Islet precursor cell (in vitro differentiated cells): Measurements from ENCODE around the gene TBRG4.
"Not testable (repeated sequence)": the region's sequence is repeated elsewhere in the genome, so short reads cannot be mapped to it uniquely, and the experiment has no call there.

Experiments used
- DNase-seq: peaks from one replicate; pipeline ENCODE4 v3.0.0-alpha.2; 2018

TBRG4 gene

GRCh38 chr7:45111298-45112223 is at the start of gene TBRG4:
TBRG4 (minus strand) TSS chr7:45111697; CDS start chr7:45109237, 2,460 bp downstream.
- peak; percentile 96 for DNase-seq

- DNase-seq, result no peak
Measured at GRCh38 chr7:45161138-45161537, 49.6 kb upstream of the TBRG4 start.

- DNase-seq, result no peak
Measured at GRCh38 chr7:45160417-45160881, 49.0 kb upstream of the TBRG4 start.

DNA sequence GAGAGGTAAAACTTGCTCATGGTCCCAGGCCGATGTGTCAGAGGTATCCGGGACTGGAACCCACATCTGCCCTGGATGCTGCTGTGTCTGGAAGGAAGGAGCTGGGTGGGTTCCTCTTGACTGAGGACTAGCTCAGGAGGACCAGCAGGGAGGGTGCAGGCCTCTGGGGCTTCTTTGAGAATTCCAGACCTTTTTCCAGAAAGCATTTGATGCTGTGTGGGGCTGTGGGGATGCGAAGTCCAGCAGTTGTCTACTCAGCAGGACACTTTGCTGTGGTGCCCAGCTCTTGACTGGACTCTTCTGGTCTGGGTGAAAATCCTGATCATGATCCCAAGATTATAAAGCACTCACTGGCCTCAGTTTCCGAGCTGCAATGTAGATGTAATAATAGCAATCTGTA is 47.8 kb upstream of the TBRG4 start:
- DNase-seq, result no peak

- DNase-seq, result no peak
Measured at GRCh38 chr7:45158471-45158870, 47.0 kb upstream of the TBRG4 start.

GRCh38 chr7:45157653-45158401 is 46.3 kb upstream of the TBRG4 start, which contains the start of gene RAMP3:
RAMP3 (plus strand) TSS chr7:45157791; CDS start chr7:45157829, 38 bp downstream.
- no peak for DNase-seq

GRCh38 chr7:45157286-45157652 is 45.8 kb upstream of the TBRG4 start:
- no peak for DNase-seq

DNA sequence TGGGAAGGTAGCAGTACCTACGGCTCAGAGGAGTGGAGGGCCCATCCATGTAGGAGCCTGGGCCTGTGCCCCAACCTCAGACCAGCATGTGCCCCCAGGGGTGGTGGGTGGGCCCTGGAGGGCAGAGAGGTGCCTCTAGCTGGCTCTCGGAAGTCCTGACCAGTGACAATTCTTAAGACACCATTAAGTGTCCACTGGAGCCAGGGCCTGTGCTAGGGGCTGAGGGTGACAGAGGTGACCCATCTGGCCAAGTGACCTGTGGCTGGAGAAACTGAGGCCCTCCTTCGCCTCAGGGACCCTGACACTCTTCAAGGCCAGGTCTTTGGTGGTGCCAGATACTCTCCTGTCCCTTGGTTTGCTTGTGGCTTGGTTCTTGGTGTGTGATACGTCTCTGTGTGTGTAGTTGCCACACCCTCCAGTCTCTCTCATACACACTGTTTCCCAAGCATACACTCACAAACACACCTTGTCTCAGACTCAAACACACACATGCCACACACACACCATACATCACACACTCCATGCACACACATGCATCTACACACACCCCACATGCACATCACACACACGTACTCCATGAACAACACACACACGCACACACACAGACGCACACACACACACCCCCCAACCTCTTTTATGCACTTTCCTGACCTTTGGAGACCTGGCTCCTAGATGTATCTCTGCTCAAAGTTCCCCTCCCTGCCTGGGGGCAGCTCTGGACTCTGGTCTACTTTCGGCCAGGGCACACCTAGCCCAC is 45.2 kb upstream of the TBRG4 start:
- no peak for DNase-seq

DNA sequence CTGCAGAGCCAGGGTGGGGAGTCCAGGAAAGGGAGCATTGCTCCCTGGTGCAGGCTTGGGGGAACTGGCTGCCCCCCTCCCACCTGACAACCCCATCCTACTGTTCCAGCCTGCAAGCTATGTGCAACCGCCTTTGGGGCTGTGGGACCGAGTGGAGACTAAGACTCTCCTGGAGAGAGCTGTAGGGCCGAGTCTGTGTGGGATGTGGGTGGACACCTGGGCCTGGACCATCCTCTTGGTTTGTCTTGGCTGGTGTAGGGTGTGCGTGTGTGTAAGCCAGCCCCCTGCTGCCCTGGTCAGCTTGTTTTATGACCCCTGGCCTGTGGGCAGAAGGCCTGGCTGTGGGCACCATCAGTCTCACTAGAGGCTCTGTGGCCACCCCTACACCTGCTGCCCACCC is 44.4 kb upstream of the TBRG4 start:
- DNase-seq, result no peak

- no peak for DNase-seq
Measured at GRCh38 chr7:45155357-45155900, 43.9 kb upstream of the TBRG4 start.

- not testable (repeated sequence) for DNase-seq
Measured at GRCh38 chr7:45153861-45154260, 42.4 kb upstream of the TBRG4 start.

GRCh38 chr7:45153233-45153632 is 41.7 kb upstream of the TBRG4 start:
- DNase-seq, result no peak

GRCh38 chr7:45151967-45152366 is 40.5 kb upstream of the TBRG4 start:
- DNase-seq, result no peak

DNA sequence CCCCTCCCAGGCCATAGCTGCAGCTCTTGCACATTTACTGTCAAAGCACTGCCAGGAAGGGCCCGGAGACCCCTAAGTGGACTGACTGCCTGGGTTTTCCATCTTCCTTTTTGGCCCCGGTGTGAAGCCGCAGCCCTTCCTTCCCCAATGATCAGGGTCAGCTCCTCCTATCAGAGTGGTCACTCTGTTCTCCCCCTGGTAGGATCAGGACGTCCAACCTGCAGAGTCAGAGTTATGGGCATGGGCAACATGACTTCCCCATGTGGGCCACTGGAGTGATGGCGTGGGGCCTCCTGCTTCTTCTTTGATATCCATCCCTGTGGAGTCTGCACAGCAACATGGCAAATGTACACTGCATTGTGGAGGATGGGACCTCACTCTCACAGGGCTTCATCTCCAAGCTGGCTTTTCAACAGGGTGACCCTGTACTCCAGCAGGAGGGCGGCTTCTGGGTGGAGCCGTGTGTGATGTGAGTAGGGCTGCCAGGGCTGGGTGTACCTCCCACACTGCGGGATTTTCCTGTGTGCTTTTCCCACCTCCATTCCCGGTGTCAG is 39.7 kb upstream of the TBRG4 start:
- DNase-seq, result no peak

DNA sequence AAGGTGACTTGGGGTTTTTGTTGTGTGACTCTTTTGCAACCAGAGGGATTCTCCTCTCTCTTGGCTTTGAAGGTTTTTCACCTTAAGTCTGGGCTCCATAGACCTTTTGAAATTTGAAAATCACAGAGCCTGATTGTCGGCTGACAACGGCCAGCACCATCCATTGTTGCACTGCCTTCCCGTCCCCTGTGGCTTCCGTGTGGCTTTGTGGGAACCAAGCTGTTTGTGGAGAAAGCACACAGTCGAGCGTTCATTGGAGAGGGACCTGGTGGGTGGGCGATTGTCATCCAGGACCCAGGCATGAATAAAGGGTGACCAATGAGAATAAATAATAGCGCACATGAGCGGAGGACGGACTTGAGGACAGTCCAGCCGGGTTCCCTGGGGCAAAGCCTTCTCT is 38.7 kb upstream of the TBRG4 start:
- no peak for DNase-seq

DNA sequence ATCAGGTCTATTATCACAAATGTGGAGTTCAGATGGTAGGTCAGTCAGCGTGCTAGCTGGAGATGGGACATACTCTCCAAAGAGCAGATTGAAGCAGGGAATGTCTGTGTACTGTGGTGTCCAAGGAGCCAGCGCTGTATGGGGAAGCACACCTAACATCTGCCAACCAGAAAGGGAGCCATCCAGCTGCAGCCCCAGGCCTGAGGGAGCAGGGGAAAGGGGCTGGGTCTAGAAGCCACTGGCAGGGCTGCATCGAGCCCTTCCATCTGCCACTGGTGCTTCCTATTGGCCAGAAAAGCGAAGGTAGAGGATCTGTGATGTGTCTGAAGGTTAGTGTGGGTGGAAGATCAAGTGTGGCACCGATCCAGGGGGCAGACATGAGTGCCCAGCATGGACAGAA is 38.1 kb upstream of the TBRG4 start:
- no peak for DNase-seq

DNA sequence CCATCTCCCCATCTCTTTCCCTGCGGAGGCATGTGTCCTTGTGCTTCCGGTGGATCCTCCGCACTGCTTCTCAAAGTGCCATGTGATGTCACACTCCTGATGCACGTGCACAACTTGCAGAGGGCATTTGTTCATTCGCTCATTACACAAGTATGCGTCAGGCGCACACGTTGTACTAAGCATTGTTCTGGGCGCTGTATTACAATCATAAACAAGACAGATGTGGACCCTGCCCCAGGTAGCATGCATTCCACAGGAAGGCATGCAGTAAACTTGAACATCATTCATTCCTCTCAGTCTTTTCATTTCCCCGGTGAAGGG is 37.1 kb upstream of the TBRG4 start:
- no peak for DNase-seq

- DNase-seq, result no peak
Measured at GRCh38 chr7:45147858-45148652, 36.6 kb upstream of the TBRG4 start.

- no peak for DNase-seq
Measured at GRCh38 chr7:45146531-45147379, 35.3 kb upstream of the TBRG4 start.

- DNase-seq, result no peak
Measured at GRCh38 chr7:45145881-45146280, 34.4 kb upstream of the TBRG4 start.

DNA sequence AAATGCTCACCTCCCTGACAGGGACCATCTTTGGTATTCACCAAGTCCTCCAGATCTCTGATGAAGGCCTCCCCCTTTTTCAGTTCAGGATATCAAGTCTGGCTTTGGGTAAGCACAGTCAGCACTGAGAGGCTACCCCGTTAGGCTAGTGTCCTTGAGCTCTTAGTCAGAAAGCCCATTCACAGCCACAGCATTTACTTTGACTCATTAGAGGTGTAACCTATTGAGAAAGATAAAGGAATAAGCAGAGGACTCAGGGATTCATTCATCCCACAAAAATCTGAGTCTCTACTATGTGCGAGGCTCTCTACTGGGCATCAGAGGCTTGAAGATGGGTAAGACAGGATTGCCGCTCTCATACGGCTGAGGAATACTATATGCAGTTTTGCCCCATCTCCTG is 32.1 kb upstream of the TBRG4 start:
- no peak for DNase-seq
